Measurements from ENCODE around the gene CCSER1.

GRCh38 chr4:91447168-91447567 lies 1320.0 kb downstream of the CCSER1 start:
- TF ChIP-seq POLR2A (IDR thresholded peaks at IDR 0.05; ENCODE audit: low read depth, low read length) (no peak), TAF1 (IDR thresholded peaks at IDR 0.05; ENCODE audit: borderline replicate concordance, low read depth, low read length) (no peak)
